ENCODE data around the gene ZIC2. TPM values are rescaled to one million over a fixed set of nuclear protein-coding genes. Genes with fewer than 3 reads are reported as not detected.
A peak's percentile ranks its signal among the peaks of the same experiment; 100 is the strongest.

Gene ZIC2
- total and polyA plus RNA-seq, 2 of the 8 experiments (the other 6 are each of a cell fraction or from before 2014, with no cell fraction given) = 53.2 to 372 TPM

DNA sequence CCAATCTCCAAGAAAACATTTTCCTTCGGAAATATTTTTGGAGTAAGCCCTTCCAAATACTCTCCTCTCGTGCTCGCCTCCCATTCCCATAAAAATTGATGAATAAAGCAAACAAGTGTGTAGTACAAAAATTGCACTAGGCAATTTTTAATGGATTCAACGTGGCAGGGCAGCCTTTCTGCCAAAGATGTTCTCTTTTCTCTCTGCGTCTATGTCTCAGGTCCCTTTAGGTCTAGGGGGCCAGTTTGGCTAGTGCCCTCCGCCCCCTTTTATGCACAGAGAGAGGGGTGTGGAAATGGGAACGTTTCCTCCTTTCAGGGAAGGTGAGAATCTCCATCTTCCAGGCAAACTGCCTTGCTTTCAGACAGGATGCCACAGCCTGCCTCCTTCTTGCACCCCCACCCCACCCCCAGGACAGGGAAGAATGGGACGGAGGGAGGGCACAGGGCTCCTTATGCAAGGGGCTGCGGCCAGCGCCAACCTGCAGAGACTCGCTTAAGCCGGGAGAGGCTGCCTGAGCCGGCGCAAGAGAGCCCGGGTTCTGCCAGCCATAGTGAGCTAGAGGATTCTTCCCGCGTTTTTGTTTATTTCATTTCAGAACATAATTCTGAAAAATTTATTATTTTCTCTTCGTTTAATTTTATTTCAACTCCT lies 2.7 kb upstream of the ZIC2 start (continued):
- TF ChIP-seq RAD21 (IDR thresholded peaks at IDR 0.05 in 1 of 2, conservative IDR thresholded peaks at IDR 0.05 in 1 of 2; ENCODE audit: low read depth in 2 of 2, low read length in 2 of 2) (peak; percentile 5 to 27; a peak in 1 of 4 replicates), SP4 (IDR thresholded peaks at IDR 0.05; ENCODE audit: low read length) (no peak), TAF1 (IDR thresholded peaks at IDR 0.05; ENCODE audit: low read depth, low read length) (peak; percentile 79), HDAC6 (IDR thresholded peaks at IDR 0.05; ENCODE audit: low read depth, low read length) (no peak), TBP (IDR thresholded peaks at IDR 0.05; ENCODE audit: low read depth, low read length) (peak; percentile 36), MAFK (IDR thresholded peaks at IDR 0.05; ENCODE audit: low read depth, low read length) (no peak), HDAC2 (IDR thresholded peaks at IDR 0.05; ENCODE audit: borderline replicate concordance in 1 of 2, low read depth in 2 of 2, low read length in 2 of 2) (no peak), SP1 (IDR thresholded peaks at IDR 0.05; ENCODE audit: low read depth, low read length) (no peak; the same call in 1 of the 2 replicates), SUZ12 (IDR thresholded peaks at IDR 0.05; ENCODE audit: low read length) (0 out of 2 replicates have a peak, but pooled peaks have one; percentile 7), CTBP2 (IDR thresholded peaks at IDR 0.05; ENCODE audit: borderline replicate concordance, insufficient read depth, insufficient read length, low read length) (no peak), CEBPB (IDR thresholded peaks at IDR 0.05; ENCODE audit: low read depth, low read length) (peak; percentile 73), POLR2AphosphoS5 (IDR thresholded peaks at IDR 0.05; ENCODE audit: low read depth, low read length) (peak; percentile 58; the same call in 1 of the 2 replicates), SIN3A (conservative IDR thresholded peaks at IDR 0.05 in 1 of 2, IDR thresholded peaks at IDR 0.05 in 1 of 2; ENCODE audit: low read depth in 1 of 2, low read length in 2 of 2) (peak in 1 of 2 experiments; percentile 70; a peak in 2 of 4 replicates), JUND (IDR thresholded peaks at IDR 0.05; ENCODE audit: low read length) (no peak)
- TF ChIP-seq, protein P1, sequence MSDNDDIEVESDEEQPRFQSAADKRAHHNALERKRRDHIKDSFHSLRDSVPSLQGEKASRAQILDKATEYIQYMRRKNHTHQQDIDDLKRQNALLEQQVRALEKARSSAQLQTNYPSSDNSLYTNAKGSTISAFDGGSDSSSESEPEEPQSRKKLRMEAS (IDR thresholded peaks at IDR 0.05) = peak; percentile 50; the same call in 1 of the 2 replicates
